HEK293 (cell line): ENCODE data around the gene PNRC1.

Experiments
- CTCF ChIA-PET: fragments of 350-600 bp; formaldehyde crosslinking; extraction: SDS; loops from one replicate; lab custom pipeline; 2021; ENCODE audit warnings: antibody characterized with exemption; lab: Yijun Ruan, JAX
- POLR2A ChIA-PET: fragments of 300-600 bp; formaldehyde crosslinking; extraction: SDS; loops from one replicate; lab custom pipeline; 2020; ENCODE audit warnings: antibody characterized with exemption, inconsistent platforms; lab: Yijun Ruan, JAX
- H3K27ac ChIP-seq: fragments of 200-500 bp; sonication (Bioruptor generic); 2 replicates; pipeline ENCODE4 v1.5.1; 2014; ENCODE audit warnings: low read depth, low read length, control low read depth, inconsistent platforms; ENCODE audit errors: extremely low read depth
- H3K36me3 ChIP-seq, 2 experiments: fragments of 200-500 bp in 1 of 2; sonication (Bioruptor generic) in 1 of 2; 1 replicate in 1 of 2; 2 replicates in 1 of 2; pipeline ENCODE4 v1.5.1; 2014 to 2017; ENCODE audit warnings: inconsistent platforms in 2 of 2, low read length in 2 of 2; ENCODE audit not compliant: control insufficient read depth in 2 of 2, insufficient read depth in 1 of 2
- H3K4me1 ChIP-seq: fragments of 200-500 bp; sonication (Bioruptor generic); 2 replicates; pipeline ENCODE4 v1.5.1; 2014; ENCODE audit warnings: mild to moderate bottlenecking, low read length, inconsistent platforms; ENCODE audit not compliant: control insufficient read depth, insufficient read depth
- H3K4me3 ChIP-seq: 2 replicates; pipeline ENCODE4 v1.5.1; 2011; ENCODE audit warnings: low read depth, mild to moderate bottlenecking, control low read depth, low read length, moderate library complexity
- H3K9me3 ChIP-seq: fragments of 200-500 bp; sonication (Bioruptor generic); 2 replicates; pipeline ENCODE4 v1.5.1; 2014; ENCODE audit warnings: low read depth, low read length, inconsistent platforms; ENCODE audit not compliant: control insufficient read depth, insufficient read depth
- ELK4 ChIP-seq: IDR thresholded peaks from 2 replicates; pipeline ENCODE4 v1.6.1; 2011; ENCODE audit warnings: mild to moderate bottlenecking, low read depth, low read length, borderline replicate concordance
- GLIS1 ChIP-seq: fragments of 450-650 bp; formaldehyde crosslinking; IDR thresholded peaks from 2 replicates; pipeline ENCODE4 v1.5.1; 2016; ENCODE audit warnings: missing biosample characterization, missing genetic modification characterization
- HIC1 ChIP-seq: fragments of 450-650 bp; formaldehyde crosslinking; IDR thresholded peaks from 2 replicates; pipeline ENCODE4 v1.5.1; 2016; ENCODE audit warnings: missing biosample characterization, missing genetic modification characterization
- KLF10 ChIP-seq: fragments of 450-650 bp; IDR thresholded peaks from 2 replicates; pipeline ENCODE4 v1.5.1; 2018; ENCODE audit warnings: missing biosample characterization, mild to moderate bottlenecking, missing genetic modification characterization
- KLF16 ChIP-seq: fragments of 450-650 bp; formaldehyde crosslinking; IDR thresholded peaks from 2 replicates; pipeline ENCODE4 v1.5.1; 2017; ENCODE audit warnings: missing biosample characterization, missing genetic modification characterization
- KLF8 ChIP-seq: fragments of 450-650 bp; formaldehyde crosslinking; IDR thresholded peaks from 2 replicates; pipeline ENCODE4 v1.5.1; 2016; ENCODE audit warnings: missing biosample characterization, missing genetic modification characterization
- MEIS1 ChIP-seq: sonication (generic); formaldehyde crosslinking; IDR thresholded peaks from 2 replicates; pipeline ENCODE4 v1.8.1; 2022; ENCODE audit warnings: missing genetic modification reagents, mild to moderate bottlenecking, borderline replicate concordance
- RBAK ChIP-seq: fragments of 450-650 bp; formaldehyde crosslinking; IDR thresholded peaks from 2 replicates; pipeline ENCODE4 v1.5.1; 2016; ENCODE audit warnings: missing biosample characterization, missing genetic modification characterization
- SCRT2 ChIP-seq: fragments of 450-650 bp; formaldehyde crosslinking; IDR thresholded peaks from 2 replicates; pipeline ENCODE4 v1.5.1; 2016; ENCODE audit warnings: missing biosample characterization, missing genetic modification characterization
- ZIC2 ChIP-seq: fragments of 450-650 bp; formaldehyde crosslinking; IDR thresholded peaks from 2 replicates; pipeline ENCODE4 v1.5.1; 2016; ENCODE audit warnings: missing biosample characterization, missing genetic modification characterization
- ZNF148 ChIP-seq: fragments of 450-650 bp; formaldehyde crosslinking; IDR thresholded peaks from 2 replicates; pipeline ENCODE4 v1.5.0; 2017; ENCODE audit warnings: missing biosample characterization, missing genetic modification characterization, borderline replicate concordance
- ZNF211 ChIP-seq: fragments of 450-650 bp; formaldehyde crosslinking; IDR thresholded peaks from 2 replicates; pipeline ENCODE4 v1.5.1; 2016; ENCODE audit warnings: low read depth, missing biosample characterization, missing genetic modification characterization
- ZNF335 ChIP-seq: fragments of 450-650 bp; formaldehyde crosslinking; conservative IDR thresholded peaks from 2 replicates; pipeline ENCODE4 v1.5.1; 2016; ENCODE audit warnings: missing biosample characterization, missing genetic modification characterization
- ZNF350 ChIP-seq: fragments of 450-650 bp; formaldehyde crosslinking; IDR thresholded peaks from 2 replicates; pipeline ENCODE4 v1.5.0; 2017; ENCODE audit warnings: missing biosample characterization, mild to moderate bottlenecking, missing genetic modification characterization
- ZNF514 ChIP-seq: fragments of 450-650 bp; formaldehyde crosslinking; IDR thresholded peaks from 2 replicates; pipeline ENCODE4 v1.5.1; 2016; ENCODE audit warnings: missing biosample characterization, missing genetic modification characterization
- ZNF549 ChIP-seq: fragments of 450-650 bp; IDR thresholded peaks from 2 replicates; pipeline ENCODE4 v1.5.1; 2018; ENCODE audit warnings: missing biosample characterization, missing genetic modification characterization, mild to moderate bottlenecking, inconsistent platforms, moderate library complexity
- ZNF558 ChIP-seq: fragments of 450-650 bp; formaldehyde crosslinking; IDR thresholded peaks from 2 replicates; pipeline ENCODE4 v1.5.1; 2016; ENCODE audit warnings: missing biosample characterization, missing genetic modification characterization
- ZNF580 ChIP-seq: fragments of 450-650 bp; formaldehyde crosslinking; IDR thresholded peaks from 2 replicates; pipeline ENCODE4 v1.5.1; 2016; ENCODE audit warnings: missing biosample characterization, missing genetic modification characterization
- ZNF621 ChIP-seq: fragments of 450-650 bp; formaldehyde crosslinking; IDR thresholded peaks from 2 replicates; pipeline ENCODE4 v1.5.1; 2017; ENCODE audit warnings: missing biosample characterization, missing genetic modification characterization
- ZNF629 ChIP-seq: fragments of 450-650 bp; formaldehyde crosslinking; IDR thresholded peaks from 2 replicates; pipeline ENCODE4 v1.5.1; 2017; ENCODE audit warnings: missing biosample characterization, missing genetic modification characterization
- ZNF639 ChIP-seq: fragments of 450-650 bp; formaldehyde crosslinking; IDR thresholded peaks from 2 replicates; pipeline ENCODE4 v1.5.1; 2016; ENCODE audit warnings: missing biosample characterization, missing genetic modification characterization
- ZNF747 ChIP-seq: fragments of 450-650 bp; formaldehyde crosslinking; IDR thresholded peaks from 2 replicates; pipeline ENCODE4 v1.5.1; 2016; ENCODE audit warnings: missing biosample characterization, missing genetic modification characterization

PNRC1 gene

GRCh38 chr6:89120371-89120770 is 39.8 kb downstream of the PNRC1 start:
- ChIA-PET POLR2A (interaction anchor here (0.6 to 1.9 kb wide), 4 partner anchors 20 to 152 kb away, joined by 3 to 8 read pairs (median 6); partner anchors contain the start of genes PM20D2 and PNRC1), CTCF (interaction anchor here (0.6 to 3.8 kb wide), 9 partner anchors 12 to 1396 kb away, joined by 3 to 46 read pairs (median 3); no protein-coding TSS in a partner anchor)
- Histone ChIP-seq H3K27ac (no peak overlapping the region), H3K4me3 (no peak overlapping the region), H3K36me3 (no peaks in the 10 kb centered on the region; a peak in 1 of 3 replicates), H3K9me3 (no peaks in the 10 kb centered on the region), H3K4me1 (peaks cover 3% of the 10 kb centered on the region; the same call in 1 of the 2 replicates)
- TF ChIP-seq HIC1 (tag by site-specific recombination) (no peak), ZNF558 (tag by site-specific recombination) (no peak), ZNF350 (tag by site-specific recombination) (no peak), ZNF621 (tag by site-specific recombination) (no peak), ZIC2 (tag by site-specific recombination) (no peak), ZNF629 (peak; percentile 38; the same call in 1 of the 2 replicates), ZNF211 (tag by site-specific recombination) (no peak), ELK4 (no peak), ZNF639 (tag by site-specific recombination) (0 out of 2 replicates have a peak, but pooled peaks have one; percentile 16), KLF10 (tag by site-specific recombination) (0 out of 2 replicates have a peak, but pooled peaks have one; percentile 3)

GRCh38 chr6:89121934-89122333 is 41.4 kb downstream of the PNRC1 start:
- Histone ChIP-seq H3K36me3 (no peaks in the 10 kb centered on the region), H3K27ac (no peak overlapping the region), H3K4me1 (peaks cover under 1% of the 10 kb centered on the region; the same call in 1 of the 2 replicates), H3K9me3 (no peaks in the 10 kb centered on the region), H3K4me3 (no peak overlapping the region)
- ChIA-PET POLR2A (interaction anchor here (1.1 to 1.4 kb wide), 2 partner anchors 41 to 158 kb away, joined by 3 to 8 read pairs; partner anchors contain the start of genes PNRC1 and RNGTT), CTCF (interaction anchor here (0.7 to 4.9 kb wide), 23 partner anchors 10 to 380 kb away, joined by 3 to 51 read pairs (median 4); partner anchors contain the start of gene PM20D2)
- TF ChIP-seq ZNF514 (tag by site-specific recombination): no peak
- TF ChIP-seq SCRT2 (tag by site-specific recombination): no peak
- no peak for TF ChIP-seq ZNF580 (tag by site-specific recombination)
- no peak for TF ChIP-seq ZNF335 (tag by site-specific recombination)
- no peak for TF ChIP-seq MEIS1 (CRISPR knock-in tag)
- no peak for TF ChIP-seq KLF16 (tag by site-specific recombination)
- TF ChIP-seq ZNF549 (tag by site-specific recombination): no peak
- TF ChIP-seq ZNF148: no peak
- TF ChIP-seq KLF8: no peak
- no peak for TF ChIP-seq GLIS1
- no peak for TF ChIP-seq ZNF747 (tag by site-specific recombination)
- TF ChIP-seq RBAK (tag by site-specific recombination): no peak
